GM19467 (cell line): ENCODE data around the gene TNFRSF14.
A peak's percentile ranks its signal among the peaks of the same experiment; 100 is the strongest.
"Not testable (repeated sequence)": the region's sequence is repeated elsewhere in the genome, so short reads cannot be mapped to it uniquely, and the experiment has no call there.

Source experiments
- ATAC-seq: cut with Tn5 transposase; IDR thresholded peaks from one replicate; pipeline ENCODE4 v1.9.1; 2021; ENCODE audit warnings: mild to moderate bottlenecking, moderate library complexity; ENCODE audit not compliant: unreplicated experiment

TNFRSF14 gene

DNA sequence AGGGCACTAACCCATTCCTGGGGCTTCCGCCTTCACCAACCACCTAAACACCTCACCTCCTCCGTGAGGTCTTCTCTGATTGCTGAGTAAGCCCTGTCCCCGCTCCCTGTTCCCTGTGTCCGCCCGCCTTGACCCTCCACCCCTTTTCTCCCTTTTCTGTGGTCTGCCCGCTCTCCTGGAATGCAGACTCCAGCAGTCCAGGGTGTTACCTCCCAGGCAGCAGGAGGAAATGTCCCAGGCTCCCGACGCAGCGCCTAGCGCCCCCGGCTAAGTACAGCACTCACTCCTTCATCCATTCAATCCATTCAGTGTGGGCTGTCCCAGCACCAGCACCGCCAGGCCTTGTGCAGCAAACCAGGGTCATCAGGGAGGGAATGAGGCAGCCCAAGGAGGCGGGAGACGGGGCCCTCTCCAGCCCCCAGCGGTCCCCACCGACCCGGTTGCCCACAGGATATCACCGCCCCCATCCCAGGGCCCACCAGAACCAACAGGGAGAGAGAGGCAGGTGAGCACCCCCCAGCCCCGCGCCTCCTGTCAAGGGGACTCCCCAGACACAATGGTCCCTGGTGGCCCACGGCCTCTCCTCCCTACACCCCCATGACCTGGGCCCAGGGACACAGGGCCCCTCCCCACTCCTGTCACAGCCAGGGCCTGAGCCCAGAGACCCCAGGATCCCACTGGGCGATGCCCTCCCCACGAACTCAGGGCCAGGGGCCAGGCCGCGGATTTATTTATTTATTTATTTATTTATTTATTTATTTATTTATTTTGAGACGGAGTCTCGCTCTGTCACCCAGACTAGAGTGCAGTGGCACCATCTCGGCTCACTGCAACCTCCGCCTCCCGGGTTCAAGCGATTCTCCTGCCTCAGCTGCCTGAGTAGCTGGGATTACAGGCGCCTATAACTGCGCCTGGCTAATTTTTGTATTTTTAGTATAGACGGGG, 10.2 kb downstream of the TNFRSF14 start:
- ATAC-seq, result no peak

DNA sequence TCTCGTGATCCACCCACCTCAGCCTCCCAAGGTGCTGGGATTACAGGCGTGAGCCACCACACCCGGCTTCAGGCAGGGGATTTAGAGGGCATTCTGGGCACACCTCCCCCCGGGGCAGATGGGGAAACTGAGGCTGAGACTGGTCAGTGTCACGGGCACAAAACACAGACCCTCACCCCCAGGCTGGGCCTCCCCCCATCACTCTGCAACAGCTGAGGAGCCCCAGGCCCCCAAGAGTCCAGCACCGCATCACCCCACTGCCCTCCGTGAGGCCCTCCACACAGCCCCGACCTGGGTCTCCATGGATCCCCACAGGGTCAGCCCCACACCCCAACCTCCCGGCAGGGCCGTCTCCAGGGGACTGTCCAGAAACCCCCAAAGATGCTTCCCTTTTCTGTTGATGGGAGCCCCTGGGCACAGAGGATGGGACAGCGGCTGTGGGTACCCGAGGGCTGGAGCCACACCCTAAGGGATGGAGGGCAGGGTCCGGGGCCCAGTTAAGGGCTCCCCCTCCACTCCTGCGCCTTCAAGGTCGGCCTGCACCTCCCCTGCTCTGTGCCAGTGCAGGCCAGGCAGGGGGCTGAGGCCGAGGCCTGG, 11.0 kb downstream of the TNFRSF14 start:
- ATAC-seq, result no peak

DNA sequence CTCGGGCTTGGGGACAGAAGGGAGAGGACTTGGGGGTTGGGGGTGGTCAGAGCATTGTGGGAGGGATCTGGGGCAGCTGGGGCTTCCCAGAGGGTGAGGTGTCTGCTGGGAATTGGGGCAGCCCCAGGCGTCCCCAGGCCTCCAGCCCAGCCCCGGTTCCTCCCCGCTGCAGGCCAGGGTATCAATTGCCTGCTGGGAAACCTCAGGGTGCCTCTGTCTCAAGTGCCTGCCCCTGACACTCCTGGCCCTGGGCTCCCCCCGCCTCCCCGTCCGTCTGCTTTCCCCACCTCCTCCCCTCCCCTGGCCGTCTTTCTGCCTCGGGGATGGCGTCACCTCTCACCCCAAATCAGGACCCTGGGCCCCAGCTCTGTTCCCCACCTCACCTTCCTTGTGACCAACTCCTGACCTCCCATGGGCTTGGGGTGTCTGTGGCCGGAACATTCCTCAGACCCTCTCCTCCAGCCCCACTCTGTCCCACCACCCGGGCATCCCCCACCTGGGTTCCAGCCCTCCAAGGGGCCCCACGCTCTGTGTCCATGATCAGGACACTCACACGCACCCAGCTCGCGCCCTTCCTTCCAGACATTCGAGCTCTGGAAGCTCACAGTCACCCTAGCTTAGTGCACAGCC, 12.1 kb downstream of the TNFRSF14 start:
- ATAC-seq, result not testable (repeated sequence)

DNA sequence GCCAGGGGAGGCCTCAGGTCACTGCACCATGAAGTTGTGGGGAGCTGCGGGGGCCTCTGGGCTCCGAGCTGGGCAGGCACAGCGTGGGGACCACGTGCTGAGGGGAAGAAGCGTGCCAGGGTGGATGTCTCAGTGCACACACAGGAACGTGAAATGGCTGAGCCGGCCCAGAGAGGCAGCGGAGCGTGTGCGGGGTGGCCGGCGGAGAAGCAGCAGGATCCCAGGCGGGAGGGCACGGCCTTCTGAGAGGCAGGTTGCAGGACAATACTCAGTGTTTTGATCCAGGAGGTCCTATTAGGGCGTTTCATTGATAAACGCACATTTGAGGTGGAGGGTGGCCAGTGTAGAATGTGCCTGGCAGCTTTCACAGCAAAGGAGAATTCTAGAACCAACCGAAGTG, 12.9 kb downstream of the TNFRSF14 start:
- ATAC-seq, result no peak

DNA sequence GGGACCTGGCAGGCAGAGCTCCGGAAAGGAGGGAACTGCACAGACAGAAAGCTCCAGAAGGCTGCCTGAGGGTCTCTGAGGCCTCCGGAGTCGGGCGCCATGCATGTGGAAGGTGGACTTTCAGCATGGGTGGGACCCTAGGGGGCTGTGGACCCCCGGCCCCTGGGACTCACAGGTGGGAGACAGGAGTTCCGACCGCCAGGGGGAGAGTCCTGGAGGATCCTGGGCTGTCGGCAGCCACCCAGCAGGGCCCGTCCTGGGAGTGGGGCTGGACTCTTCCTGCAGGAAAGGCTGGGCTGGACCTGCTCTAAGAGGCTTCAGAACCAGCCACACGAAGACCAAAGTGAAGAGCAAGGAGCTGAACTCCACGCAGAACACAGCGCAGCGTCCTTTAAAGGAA, 13.5 kb downstream of the TNFRSF14 start:
- ATAC-seq, result not testable (repeated sequence)

DNA sequence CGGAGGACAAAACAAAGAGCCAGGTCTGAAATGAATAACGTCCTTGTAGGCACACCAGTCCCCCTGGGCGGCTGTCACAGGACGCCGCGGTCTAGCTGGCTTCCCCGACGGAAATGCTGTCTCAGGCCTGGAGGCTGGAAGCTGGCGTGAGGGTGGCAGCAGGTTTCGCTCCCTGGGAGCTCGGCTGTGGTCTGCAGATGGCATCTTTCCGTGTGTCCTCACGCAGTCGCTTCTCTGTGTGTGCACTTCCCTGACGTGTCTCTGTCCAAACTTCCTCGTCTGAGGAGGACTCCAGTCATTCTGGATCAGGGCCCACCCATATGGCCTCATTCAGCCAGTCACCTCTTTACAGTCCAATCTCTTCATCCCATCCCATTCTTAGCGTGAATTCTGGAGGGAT, 14.2 kb downstream of the TNFRSF14 start:
- no peak for ATAC-seq

DNA sequence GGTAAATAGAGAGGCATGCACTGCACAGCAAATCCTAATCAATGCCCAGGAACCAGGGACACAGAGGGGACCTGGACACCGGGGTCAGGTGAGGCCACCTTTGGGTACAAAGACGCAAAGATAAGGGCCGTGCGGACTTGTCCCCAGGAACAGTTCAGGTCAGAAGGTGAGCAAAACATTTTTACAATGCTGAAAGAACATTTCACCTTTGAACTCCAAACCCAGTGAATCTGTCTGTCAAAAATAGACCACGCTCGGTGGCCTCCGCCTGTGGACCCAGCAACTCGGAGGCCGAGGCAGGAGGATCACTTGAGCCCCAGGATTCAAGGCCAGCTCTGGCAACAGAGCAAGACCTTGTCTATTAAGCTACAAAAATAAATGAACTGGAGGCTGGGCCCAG, 15.2 kb downstream of the TNFRSF14 start:
- ATAC-seq, result no peak

DNA sequence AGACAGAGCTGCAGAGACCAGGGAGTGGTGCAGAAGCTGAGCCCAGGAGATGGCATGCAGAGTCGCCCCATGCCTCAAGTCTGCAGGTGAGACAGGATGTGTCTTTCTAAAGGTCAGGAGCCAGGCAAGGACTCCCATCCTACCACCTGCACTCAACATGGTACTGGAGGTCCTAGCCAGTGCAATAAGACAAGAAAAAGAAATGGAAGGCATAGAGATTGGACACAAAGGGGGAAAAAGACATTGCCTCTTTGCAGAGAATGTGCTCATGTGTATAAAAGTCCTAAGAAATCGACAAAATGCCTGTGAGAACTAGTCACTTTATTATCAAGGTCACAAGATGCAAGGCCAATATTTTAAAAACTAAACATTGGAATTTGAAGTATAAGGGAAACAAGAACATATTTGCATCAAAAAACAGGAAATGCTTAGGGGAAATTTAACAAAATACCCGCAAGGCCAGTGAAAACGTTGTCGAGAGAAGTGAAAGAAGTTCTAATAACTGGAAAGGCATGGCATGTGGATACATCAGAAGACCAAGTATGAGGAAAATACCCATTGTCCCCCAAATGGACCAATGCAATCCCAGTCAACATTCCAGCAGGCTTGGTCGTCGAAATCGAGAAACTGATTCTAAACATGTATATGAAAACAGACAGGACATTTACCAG, 17.2 kb downstream of the TNFRSF14 start:
- ATAC-seq, result no peak

DNA sequence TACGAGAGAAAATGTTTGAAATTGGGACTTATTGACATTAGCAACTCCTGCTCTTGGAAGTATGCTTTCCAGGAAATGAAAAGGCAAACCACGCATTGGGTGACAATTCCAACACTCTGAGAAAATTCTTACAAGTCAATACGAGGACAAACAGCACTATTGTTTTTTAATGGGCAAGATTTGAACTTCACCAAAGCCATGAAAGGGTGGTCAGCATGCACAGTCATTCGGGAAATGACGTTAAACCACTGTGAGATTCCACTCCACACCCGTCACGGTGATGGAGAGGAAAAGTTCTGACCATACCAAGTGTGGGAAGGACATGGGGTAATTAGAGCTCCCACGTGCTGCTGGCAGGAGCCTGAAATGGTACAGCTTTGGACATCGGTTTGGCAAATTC, 18.2 kb downstream of the TNFRSF14 start:
- no peak for ATAC-seq

DNA sequence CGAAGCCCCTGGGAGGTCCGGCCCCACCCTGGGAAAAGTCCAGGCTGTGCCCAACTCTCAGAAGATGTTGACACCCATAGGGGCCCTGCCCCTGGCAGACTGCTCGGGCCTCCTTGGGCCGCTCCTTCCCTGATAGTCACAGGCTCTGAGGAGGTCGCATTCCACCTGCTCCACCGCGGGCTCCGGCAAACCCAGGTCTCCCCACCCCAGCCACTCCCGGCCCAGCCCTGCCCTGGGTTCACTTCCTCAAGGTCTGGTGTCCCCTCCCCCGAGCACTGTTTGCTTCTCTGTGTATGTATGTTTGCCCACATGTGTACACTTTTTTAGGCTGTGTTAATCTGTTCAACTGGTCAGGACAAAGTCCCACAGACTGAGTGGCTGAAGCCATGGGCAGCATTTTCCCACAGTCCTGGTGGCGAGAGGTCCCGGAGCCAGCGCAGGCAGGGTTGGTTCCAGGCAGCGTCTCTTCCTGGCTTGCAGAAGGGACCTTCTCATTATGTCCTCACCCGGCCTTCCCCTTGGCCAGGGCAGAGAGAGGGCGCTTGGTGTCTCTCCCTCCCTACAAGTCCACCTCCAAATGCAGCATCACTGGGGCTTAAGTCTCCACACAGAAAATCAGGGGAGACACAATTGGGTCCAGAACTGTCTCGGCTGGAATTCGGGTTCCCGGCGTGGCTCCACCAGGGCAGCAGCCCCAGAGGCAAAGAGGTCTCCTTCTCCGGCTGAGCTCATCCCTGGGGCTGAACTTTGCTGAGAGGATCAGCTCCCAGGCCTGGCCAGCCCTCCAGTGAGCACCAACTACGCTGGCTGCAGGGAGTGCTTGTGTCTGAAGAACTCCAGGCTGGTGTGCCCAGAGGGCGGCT, 19.9 kb downstream of the TNFRSF14 start:
- no peak for ATAC-seq

DNA sequence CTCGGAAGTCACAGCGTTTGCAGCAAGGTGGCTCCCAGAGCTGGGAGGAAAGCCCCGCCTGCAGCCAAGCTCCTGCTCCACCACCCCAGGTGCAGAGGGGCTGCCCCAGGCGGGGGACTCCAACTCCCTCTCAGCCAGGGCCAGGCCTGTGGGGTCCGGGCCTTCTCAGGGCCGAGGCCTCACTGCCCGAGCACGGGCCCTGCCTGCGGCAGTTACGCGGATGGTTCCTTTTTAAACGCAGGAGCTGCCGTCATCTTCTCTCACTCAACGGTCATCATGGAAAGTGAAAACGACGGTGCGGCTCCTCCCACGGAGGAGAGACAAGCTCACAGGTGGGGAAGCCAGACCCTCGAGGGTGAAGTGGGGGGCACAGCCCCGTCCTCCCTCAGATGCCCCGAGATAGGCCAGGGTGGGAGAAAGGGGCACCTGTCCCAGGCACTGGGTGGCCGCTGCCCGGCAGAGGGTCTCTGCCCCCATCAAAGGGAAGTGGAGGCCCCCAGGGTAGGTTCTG, 21.4 kb downstream of the TNFRSF14 start:
- ATAC-seq, result peak; percentile 39

DNA sequence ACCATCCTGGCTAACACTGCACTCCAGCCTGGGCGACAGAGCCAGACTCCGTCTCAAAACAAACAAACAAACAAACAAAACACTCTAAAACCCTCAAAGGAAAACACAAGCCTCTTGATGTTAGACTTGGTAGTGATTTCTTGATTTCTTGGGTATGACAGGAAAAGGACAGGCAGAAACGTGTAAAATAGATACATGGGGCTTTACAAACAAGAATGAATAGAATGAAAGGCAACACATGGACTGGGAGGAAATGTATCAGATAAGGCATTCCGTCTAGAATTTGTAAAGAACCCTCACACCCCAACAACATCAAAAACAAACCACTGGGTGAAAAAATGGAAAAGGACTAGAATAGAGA, 22.6 kb downstream of the TNFRSF14 start:
- ATAC-seq, result no peak

DNA sequence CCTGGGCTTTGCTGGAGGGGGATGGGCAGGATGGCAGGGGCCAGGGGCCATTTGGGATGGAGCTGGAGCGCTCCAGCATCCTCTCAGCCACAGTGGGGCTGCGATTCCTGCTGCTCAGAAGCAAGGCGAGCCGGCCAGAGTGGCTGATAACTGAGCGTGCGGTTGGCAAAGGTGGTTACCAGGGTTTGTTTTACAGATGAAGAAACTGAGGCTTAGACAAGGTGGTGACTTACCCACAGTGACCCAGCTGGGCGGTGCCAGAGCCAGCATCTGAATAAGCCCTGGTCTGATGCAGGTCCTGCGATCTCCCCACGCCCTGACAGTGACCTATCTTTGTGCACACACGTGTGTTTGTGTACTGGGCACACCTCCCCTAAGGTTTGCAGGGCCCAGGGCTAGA, 24.5 kb downstream of the TNFRSF14 start:
- no peak for ATAC-seq

DNA sequence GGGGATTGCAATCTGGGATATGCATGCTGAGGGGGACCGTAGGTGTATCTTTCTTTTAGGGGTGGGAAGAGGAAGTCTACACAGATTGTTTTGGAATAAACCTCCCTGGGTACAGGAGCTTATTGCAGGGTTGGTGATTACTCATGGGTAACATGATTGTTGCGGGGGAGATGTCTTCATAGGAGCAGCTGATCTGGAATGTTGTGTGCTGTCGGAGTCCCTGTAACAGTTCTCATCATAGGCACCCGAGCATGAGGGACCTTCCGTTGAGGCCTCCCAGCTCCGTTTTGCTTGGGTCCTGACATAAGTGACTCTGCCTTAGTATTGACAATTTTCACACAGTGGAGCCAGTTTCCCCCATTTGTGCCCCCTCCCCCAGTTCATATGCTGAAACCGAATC, 26.2 kb downstream of the TNFRSF14 start:
- no peak for ATAC-seq

DNA sequence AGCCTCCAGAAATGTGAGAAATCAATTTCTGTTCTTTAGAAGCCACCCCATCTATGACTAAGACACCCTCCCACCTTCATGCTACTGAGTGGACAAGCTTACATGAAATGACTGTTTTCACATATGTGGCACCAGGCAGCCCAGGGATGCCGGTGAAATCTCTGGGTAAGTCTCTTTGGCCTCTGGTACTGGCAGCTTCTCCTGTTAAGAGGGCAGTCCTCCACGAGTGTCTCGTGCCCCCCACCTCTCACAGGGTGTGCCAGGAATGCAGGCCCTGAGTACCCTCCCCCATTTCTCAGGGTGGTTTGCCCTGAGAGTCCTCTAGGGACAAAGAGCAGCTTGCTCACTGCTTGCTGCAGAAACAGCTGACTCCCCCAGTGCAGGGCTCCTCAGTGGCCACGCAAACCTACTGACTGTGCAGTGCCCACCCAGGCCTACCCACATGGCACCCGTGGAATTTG, 27.2 kb downstream of the TNFRSF14 start:
- no peak for ATAC-seq

DNA sequence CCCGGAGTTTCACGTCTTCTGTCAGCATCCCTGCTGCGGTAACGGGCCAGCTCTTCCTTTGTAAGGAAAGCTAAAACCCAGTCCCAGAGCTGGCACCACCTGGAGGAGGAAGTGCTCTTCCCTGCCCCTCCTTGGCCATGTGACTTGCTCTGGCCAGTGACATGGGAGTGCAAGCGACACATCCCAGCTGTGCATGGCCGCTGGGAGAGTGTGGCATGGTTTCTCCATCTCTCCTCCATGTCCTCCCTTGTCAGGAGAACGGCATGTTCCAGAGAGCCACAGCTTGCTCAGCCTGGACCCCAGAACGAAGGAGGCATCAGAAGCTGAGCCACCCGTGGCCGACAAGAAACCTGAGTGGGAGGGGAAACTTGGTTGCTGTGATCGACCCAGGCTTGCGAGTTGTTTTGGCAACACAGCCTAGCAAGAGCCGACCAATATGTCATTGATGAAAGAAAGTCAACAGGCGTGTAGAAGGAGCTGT, 27.7 kb downstream of the TNFRSF14 start:
- no peak for ATAC-seq

DNA sequence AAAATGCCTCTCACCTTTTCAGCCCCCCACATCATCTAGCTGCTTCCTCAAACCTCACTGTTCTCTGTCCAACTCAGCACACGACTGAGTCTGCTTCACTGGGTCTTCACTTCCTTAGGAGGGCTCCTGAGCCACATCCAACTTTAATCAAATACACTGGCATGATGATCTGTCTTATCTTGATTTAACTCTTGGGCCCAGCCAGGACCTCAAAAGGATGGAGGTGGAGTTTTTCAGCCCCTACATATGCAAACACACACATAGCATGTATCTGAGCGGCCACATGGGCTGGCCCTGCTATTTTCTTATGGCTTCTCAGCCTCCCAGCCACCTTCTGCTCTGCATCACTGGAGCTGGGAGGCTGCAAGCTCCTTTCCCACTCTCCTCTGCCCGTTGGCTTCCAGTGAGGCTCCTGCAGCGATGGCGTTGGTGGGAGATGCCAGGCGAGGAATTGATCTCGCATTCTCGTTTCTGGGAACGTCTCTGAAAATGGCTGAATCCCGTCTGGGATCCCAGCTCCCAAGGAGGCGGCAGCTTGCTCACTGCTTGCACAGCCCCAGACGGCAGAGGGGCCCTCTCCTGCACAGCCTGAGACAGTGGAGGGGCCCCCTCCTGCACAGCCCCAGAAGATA, 28.6 kb downstream of the TNFRSF14 start:
- no peak for ATAC-seq

DNA sequence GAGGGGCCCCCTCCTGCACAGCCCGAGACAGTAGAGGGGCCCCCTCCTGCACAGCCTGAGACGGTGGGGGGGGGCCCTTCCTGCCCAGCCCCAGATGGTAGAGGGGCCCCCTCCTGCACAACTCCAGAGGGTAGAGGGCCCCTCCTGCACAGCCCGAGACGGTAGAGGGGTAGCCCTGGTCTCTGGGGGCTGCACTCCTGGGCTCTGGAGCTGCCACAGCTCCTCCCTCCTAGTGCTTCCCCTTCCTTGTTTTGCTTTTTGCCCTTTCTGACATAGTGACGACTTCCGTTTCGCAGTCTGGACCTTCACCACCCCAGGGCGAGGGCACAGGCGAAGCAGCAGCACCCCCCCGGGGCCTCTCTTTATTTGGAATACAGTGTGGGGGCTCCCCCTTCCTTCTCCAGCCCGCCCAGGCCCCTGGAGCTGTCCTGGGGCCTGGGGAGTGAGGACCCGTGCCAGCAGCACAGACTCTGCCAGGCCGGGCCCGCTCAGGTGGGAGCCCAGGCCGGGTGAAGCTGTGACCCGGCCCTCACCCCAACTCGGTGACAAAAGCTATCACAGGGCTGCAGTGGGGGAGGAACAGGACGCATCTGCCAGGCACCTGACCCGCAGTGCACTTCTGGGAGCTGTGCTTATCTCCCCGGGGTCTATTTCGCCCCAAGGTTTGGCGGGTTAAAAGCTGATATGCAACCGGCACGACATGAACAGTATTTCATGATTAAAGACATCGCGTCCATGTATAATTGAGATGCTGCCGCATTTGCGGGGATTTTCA, 29.3 kb downstream of the TNFRSF14 start:
- no peak for ATAC-seq
